HUDEP-2 (cell line): Measurements from ENCODE around the gene PDE2A.

Source experiments
- DNase-seq, 76 experiments: peaks; one replicate each; lab custom pipeline; 2025; ENCODE audit not compliant: unreplicated experiment in 76 of 76; lab: John Stamatoyannopoulos, UW

Gene PDE2A

GRCh38 chr11:72705442-72706365, 31.5 kb upstream of the PDE2A start:
- no peak for DNase-seq

GRCh38 chr11:72704783-72705265, 30.6 kb upstream of the PDE2A start:
- no peak for DNase-seq

DNA sequence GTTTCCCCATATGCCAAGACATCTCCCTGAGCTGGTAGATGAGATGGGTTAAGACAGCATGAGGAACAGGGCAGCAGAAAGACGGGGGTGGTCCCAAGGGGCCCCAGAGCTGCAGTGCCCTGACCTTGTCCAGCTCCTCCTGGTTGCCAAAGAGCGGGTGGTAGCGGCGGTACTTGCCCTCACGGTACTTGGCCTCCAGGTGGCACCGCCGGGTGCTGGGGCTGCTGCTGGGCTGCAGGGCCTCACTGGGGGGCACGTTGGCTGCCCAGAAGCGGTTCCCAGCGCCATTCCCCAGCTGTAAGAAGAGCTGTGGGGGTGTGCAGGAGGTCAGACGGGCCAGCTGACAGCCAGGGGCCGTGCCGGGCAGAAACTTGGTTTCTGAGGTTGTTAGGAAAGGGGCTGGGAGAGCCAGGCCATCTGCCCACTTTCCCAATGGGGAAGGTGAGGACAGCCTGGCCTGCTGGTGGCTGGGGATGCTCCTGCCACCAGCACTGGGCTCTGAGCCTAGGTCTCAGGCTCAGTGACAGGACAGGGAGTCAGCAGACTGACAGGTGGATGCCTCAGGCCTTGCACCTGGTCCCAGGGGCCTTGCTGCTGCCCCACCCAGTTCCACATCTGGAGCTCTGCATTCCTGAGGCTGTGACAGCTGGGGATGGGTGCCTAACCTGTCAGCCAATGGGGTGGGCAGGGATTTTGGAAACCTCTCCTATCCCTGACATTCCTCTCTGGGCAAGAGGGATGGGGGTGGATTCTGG, 30.0 kb upstream of the PDE2A start:
- no peak for DNase-seq

- DNase-seq = no peak
Observed at GRCh38 chr11:72703267-72704008, 29.2 kb upstream of the PDE2A start.

DNA sequence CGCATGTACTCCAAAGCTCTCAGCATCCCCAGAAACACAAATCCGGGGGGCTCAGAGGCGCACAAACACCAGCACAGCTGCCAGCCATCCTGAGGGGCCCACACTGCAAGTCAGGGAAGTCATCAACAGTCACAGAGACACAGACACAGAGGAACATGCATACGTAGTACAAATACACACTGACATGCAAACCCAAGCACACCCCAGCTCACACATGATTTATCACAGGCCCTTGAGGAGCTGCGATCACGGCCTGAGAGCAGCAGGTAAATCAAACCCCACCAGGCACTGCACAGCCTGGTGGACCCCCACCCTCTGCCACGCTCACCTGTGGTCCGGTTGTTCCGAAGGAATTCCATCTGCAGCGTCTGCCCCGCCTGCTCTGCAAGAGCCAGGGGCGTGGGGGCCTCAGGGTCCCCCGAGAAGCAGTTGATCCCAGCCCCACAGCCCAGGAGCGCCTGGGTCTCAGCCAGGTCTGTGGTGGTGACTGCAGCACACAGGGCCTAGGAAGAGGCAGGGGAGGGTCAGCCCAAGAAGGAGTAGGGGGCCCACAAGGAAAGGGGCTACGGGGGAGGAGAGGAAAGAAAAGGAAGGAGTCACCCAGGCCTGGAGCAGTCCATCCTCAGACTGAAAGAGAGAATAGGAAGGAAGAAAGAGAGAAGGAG, 28.5 kb upstream of the PDE2A start:
- DNase-seq = no peak

- no peak for DNase-seq
Observed at GRCh38 chr11:72702096-72702495, 27.9 kb upstream of the PDE2A start.

GRCh38 chr11:72701466-72701865, 27.2 kb upstream of the PDE2A start:
- no peak for DNase-seq

DNA sequence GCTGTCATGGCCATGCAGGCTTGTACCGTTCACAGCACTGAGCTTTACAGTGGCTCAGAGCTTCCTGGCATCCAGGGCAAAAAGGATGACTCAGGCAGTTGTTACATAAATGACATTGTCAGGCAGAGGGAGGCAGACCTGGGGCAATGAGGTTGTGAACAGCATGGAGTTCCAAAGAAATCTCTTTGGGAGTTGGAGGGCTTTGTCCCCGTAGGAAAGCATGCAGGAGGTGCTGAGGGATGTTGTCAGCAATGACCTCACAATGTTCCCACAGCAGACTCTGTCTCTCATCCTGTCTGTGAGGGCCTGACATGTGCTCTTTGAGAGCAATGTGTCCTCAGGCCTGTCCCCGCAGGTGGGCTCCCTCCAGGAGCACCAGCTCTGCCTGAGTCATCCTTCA, 25.9 kb upstream of the PDE2A start:
- no peak for DNase-seq

DNA sequence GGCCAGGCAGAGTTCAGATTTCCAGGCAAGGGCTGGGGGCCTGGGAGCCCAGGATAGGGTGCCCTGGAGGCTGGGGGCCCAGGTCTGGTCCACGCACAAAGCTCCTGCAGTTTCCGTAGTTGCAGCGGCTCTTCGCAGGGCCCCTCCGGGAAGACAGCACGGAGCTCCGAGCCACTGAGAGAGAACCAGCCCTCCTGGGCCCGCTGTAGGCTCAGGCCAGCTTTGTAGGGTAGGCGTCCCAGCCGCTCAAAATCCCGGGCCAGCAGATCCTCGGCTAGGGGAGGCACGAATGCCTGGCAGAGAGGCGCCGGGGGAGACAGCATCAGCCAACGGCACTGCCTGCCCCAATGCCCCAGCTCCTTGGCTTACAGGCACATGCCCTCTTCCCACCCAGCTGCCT, 23.6 kb upstream of the PDE2A start:
- DNase-seq = no peak

DNA sequence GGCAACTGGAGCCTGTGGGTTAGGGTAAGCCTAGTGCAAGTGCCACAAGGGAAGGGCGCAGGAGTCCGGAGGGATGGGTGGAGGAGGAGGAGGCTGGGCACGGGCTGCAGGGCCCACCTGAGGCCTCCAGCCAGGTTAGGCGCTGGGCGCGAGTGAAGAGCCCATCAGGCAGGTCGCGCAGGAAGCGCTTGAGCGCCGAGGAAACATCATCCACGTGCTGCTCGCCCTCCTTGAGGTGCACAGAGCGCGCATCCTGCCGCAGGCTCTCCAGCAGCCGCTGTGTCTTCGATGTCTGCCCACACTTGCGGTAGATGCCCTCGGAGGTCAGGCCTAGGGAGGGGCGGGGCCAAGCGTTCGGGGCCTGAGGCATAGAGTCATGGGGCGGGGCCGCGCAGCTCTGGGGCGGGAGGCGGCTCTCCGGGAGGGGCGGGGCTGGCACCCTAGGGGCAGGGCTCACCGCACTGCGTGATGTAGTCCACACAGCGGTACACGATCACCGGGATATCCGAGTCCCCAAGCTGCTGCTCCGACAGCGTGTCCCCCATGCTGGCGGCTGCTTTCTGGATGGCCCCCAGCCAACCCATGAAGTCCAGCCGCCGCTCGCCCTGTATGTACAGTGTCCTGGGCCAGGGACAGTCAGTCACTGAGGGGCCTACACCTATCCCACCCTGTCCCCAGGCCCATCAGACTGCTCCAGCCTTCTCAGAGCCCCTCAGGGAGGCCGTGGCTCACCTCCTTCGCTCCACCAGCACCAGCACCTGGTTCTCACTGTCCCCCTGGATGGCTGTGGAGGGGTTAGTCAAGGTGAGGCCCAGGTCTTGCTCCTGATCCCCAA, 22.9 kb upstream of the PDE2A start:
- peak in 14 of 76 experiments; percentile 5 to 43 (median 20) for DNase-seq

GRCh38 chr11:72695354-72695753, 21.1 kb upstream of the PDE2A start:
- no peak for DNase-seq

DNA sequence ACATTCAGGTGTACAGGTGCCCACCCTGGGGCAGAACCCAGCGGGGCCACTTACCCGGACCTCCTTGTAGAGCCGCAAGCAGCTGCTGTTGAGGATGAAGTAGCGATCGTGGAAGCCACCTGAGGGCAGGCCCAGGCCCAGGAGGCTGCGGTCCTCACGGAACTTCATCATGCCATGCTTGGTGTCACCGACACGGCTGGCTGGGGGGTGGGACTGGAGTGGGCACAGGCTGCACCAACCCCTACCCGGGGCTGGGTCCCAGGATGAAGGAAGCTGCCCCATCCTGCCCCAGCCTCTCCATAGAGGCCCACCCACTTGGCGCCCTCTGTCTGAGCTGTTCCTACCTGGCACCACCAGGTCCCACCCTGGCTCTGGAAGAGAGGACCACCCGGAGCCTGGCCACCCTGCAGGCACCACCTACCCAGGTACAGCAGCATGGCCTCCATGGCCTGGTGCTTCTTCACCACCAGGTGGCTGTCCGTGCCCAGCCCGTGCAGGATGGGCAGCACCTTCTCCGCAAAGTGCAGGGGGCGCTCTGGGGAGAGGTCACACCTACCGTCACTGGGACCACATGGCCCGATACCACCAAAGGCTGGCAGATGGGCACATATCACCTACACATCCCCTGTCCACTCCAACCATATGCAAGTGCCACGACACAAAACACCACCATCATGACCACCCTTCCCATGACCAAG, 19.2 kb upstream of the PDE2A start:
- no peak for DNase-seq

DNA sequence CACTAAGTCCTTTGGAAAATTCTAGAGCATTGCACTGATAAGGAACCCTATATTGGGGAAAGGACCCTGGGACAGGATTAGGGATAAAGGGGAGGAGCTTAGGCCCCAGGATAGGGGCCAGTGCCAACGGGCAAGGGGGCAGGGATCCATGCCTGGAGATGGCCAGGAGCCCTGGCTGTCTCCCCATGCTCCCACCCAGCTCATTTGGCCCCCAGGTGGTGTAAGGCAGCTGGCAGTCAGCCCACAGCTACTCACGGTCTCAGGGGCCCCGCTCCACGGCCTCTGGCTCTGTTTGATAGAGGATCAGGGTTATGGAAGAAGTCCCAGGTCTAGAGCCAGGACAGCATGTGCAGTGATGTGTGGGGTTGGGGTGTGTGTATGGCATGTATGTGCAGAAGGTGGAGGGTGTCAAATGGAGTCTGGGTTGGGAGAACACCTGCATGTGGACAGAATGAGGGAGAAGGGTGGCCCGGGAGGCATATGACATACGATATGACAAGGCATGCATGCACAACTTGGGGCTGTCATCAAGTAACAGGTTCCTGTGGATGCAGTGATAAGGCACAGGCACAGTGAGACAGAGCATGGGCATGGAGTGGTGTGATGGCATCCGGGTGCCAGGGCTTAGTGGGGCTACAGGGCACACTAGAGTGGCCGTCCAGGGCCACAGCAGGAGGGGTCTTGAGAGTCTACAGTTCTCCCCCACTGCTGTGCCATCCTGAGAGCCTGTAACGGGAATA, 18.4 kb upstream of the PDE2A start:
- DNase-seq = no peak

- DNase-seq = no peak
Observed at GRCh38 chr11:72690166-72690565, 15.9 kb upstream of the PDE2A start.

DNA sequence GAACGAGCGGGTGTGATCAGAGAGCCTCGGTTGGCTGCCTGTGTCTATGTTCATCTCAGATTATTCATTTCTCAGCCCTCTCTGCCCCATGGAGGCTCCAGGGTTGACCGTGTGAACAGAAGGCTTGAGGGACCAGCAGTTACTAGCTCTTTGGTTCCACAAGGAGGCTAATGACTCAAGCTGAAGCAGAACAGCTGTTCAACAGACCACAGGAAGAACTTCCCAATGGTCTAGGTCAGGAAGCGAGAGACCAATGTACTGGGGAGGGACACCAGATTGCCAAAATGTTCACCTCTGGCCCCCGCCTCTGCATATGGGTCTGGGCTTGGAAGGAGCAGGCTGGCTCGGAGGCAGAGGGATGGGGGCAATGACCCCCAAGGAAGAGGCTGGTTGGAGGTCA, 14.7 kb upstream of the PDE2A start:
- DNase-seq = no peak

- no peak for DNase-seq
Observed at GRCh38 chr11:72688486-72688885, 14.3 kb upstream of the PDE2A start.

DNA sequence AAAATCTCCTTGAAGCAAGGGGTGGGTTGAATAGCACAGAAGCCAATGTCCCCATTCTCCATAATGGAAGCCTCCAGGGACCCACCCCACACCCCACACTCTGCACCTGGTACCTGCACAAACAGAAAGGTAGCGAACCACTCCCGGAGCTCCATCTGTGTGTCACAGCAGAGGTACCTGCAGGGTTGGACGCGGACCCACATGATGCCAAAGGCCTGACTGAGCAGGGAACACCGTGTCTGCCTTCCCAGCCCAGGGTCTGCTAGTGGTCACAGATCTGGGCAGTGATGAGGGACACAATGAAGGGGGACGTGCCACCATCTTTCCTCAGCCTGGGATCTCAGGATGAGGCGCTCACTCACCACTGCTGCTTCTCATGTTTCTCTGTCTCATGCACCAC, 13.1 kb upstream of the PDE2A start:
- no peak for DNase-seq

- DNase-seq = no peak
Observed at GRCh38 chr11:72686639-72687220, 12.5 kb upstream of the PDE2A start.
